Upper lobe of left lung (tissue), 6 donors: Measurements from ENCODE around the gene FBXL13. TPM values are rescaled to one million over a fixed set of nuclear protein-coding genes. Genes with fewer than 3 reads are reported as not detected.

Source experiments
- ATAC-seq, 2 donors: fragments of 200-7000 bp; cut with Tn5 transposase; one replicate each; pipeline ENCODE4 v1.9.1; 2022; ENCODE audit warnings: mild to moderate bottlenecking in 2 of 2, moderate library complexity in 2 of 2; ENCODE audit not compliant: low FRiP score in 2 of 2
- DNase-seq, 2 donors: peaks; one replicate each; pipeline ENCODE4 v3.0.0-alpha.2; 2019 to 2020
- H3K27ac ChIP-seq, 4 donors: fragments of 200-600 bp; sonication (generic); one replicate each; pipeline ENCODE4 v1.5.1; 2016 to 2019
- H3K27me3 ChIP-seq, 4 donors: fragments of 200-600 bp; sonication (generic); one replicate each; pipeline ENCODE4 v1.5.1; 2017 to 2019
- H3K36me3 ChIP-seq, 4 donors: fragments of 200-600 bp; sonication (generic); one replicate each; pipeline ENCODE4 v1.5.1; 2016 to 2019
- H3K4me1 ChIP-seq, 4 donors: fragments of 200-600 bp; sonication (generic); one replicate each; pipeline ENCODE4 v1.5.1; 2018 to 2019
- H3K4me3 ChIP-seq, 4 donors: fragments of 200-600 bp; sonication (generic); one replicate each; pipeline ENCODE4 v1.5.1; 2017 to 2019; ENCODE audit warnings: mild to moderate bottlenecking in 2 of 4, moderate library complexity in 1 of 4
- H3K9me3 ChIP-seq, 4 donors: fragments of 200-600 bp; sonication (generic); one replicate each; pipeline ENCODE4 v1.5.1; 2018 to 2019
- CTCF ChIP-seq, 6 experiments: fragments of 450-650 bp in 4 of 6; fragments of 200-600 bp in 2 of 6; sonication (generic) in 2 of 6; IDR thresholded peaks; one replicate each; pipeline ENCODE4 v1.5.1; 2016 to 2019; ENCODE audit warnings: antibody characterized with exemption in 6 of 6
- EP300 ChIP-seq, 4 donors: sonication (generic); formaldehyde crosslinking; IDR thresholded peaks; one replicate each; pipeline ENCODE4 v1.5.1; 2017; ENCODE audit warnings: antibody characterized with exemption in 4 of 4, control low read depth in 2 of 4
- POLR2A ChIP-seq, 4 donors: fragments of 450-650 bp; IDR thresholded peaks; one replicate each; pipeline ENCODE4 v1.5.1; 2016 to 2017; ENCODE audit warnings: antibody characterized with exemption in 4 of 4, mild to moderate bottlenecking in 2 of 4
- POLR2AphosphoS5 ChIP-seq, 2 donors: sonication (generic); formaldehyde crosslinking; IDR thresholded peaks; one replicate each; pipeline ENCODE4 v1.5.1; 2017; ENCODE audit warnings: antibody characterized with exemption in 2 of 2
- WGBS, 2 donors: methylation state at CpG; one replicate each; pipeline ENCODE4 v1.1.5; 2017 to 2018; 5-methylcytosine and 5-hydroxymethylcytosine counted together
- total RNA-seq, 6 donors: library from RNA; depleted of rRNA in 4 of 6; stranded (reverse); fragments of >200 nt in 4 of 6; gene quantifications; one replicate each; pipeline versions ENCODE4 v1.1.0 to v1.2.1, GENCODE V29; 2016 to 2021
- donor health status: DM: no; HTN: no; CAD: no; lungs with moderate emphysema.
- donor health status: DM: no; HTN: yes; CAD: no; lungs with severe emphysema.

The FBXL13 gene
- total RNA-seq, 6 donors from 2014 or later, result 1.6 to 11.6 (median 2.9) TPM

GRCh38 chr7:102896585-102896984 lies 178.0 kb downstream of the FBXL13 start:
- no peak for TF ChIP-seq CTCF (IDR thresholded peaks at IDR 0.05)
- no peak for TF ChIP-seq EP300 (IDR thresholded peaks at IDR 0.05)
- no peak for TF ChIP-seq POLR2A (IDR thresholded peaks at IDR 0.05)
- no peak for TF ChIP-seq POLR2AphosphoS5 (IDR thresholded peaks at IDR 0.05)
- ATAC-seq, result no peak
- no peaks in the 10 kb centered on the region for H3K27me3 ChIP-seq

GRCh38 chr7:102895602-102896001 lies 179.0 kb downstream of the FBXL13 start:
- Histone ChIP-seq H3K36me3 (no peaks in the 10 kb centered on the region), H3K27me3 (no peaks in the 10 kb centered on the region), H3K27ac (no peak overlapping the region), H3K4me1 (peaks cover 4 to 12% (median 8%) of the 10 kb centered on the region in 4 donors), H3K9me3 (no peaks in the 10 kb centered on the region), H3K4me3 (no peak overlapping the region)
- WGBS, 2 donors, result 54 to 62% methylated on average over 3 of the region's 3 CpGs
- TF ChIP-seq CTCF (IDR thresholded peaks at IDR 0.05), result no peak
- TF ChIP-seq POLR2AphosphoS5 (IDR thresholded peaks at IDR 0.05), result no peak
- no peak for TF ChIP-seq POLR2A (IDR thresholded peaks at IDR 0.05)
- TF ChIP-seq EP300 (IDR thresholded peaks at IDR 0.05), result no peak
- DNase-seq (no peak), ATAC-seq (no peak)

More at GRCh38 chr7:102896585-102896984, 178.0 kb downstream of the FBXL13 start:
- no peaks in the 10 kb centered on the region for H3K9me3 ChIP-seq
- DNase-seq, result no peak
- no peaks in the 10 kb centered on the region for H3K36me3 ChIP-seq
- H3K4me3 ChIP-seq, result no peak overlapping the region
- H3K4me1 ChIP-seq, result peaks cover 4 to 12% (median 5%) of the 10 kb centered on the region in 4 donors
- H3K27ac ChIP-seq, result no peak overlapping the region

DNA sequence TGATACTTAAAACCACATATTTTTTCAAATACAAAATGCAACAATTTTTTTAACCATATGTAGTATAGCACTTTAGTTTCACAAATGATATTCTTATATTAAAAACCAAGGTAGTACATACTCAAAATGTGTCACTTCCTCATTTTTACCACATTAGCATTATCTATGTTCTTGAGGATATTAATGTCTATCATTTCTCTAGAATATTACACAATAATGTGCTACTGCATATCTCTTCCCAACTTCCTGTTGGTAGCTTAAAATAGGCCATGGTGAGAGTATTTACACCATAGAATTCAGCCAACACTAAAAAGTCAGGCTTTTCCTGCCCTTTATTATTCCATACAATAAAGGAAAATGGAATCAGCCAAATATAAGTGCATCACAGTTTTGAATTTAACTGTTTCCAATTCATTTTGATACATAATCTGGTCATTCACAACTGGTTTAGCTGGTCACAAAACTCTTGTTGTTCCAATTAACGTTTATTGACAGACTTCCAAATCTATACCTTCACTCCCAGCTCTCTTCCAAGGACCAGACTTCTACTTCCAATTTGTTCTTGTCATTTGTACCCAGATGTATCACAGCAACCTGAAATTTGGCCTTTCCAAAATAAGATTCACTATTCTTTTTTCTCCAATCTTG lies 181.8 kb downstream of the FBXL13 start:
- Histone ChIP-seq H3K4me3 (no peak overlapping the region), H3K27ac (no peak overlapping the region), H3K4me1 (peaks cover 0 to 11% (median 5%) of the 10 kb centered on the region in 4 donors), H3K36me3 (no peaks in the 10 kb centered on the region), H3K9me3 (no peaks in the 10 kb centered on the region), H3K27me3 (no peaks in the 10 kb centered on the region)
- no peak for TF ChIP-seq POLR2AphosphoS5 (IDR thresholded peaks at IDR 0.05)
- TF ChIP-seq POLR2A (IDR thresholded peaks at IDR 0.05), result no peak
- TF ChIP-seq EP300 (IDR thresholded peaks at IDR 0.05), result no peak
- TF ChIP-seq CTCF (IDR thresholded peaks at IDR 0.05), result no peak
- ATAC-seq (no peak), DNase-seq (no peak)
- 66 to 80% methylated on average over 1 of the region's 1 CpG for WGBS, 2 donors

GRCh38 chr7:102891693-102892261 lies 182.8 kb downstream of the FBXL13 start:
- ATAC-seq (no peak), DNase-seq (no peak)
- Histone ChIP-seq H3K36me3 (no peaks in the 10 kb centered on the region), H3K9me3 (no peaks in the 10 kb centered on the region), H3K27ac (no peak overlapping the region), H3K4me3 (no peak overlapping the region), H3K27me3 (no peaks in the 10 kb centered on the region), H3K4me1 (peaks cover 0 to 11% (median 4%) of the 10 kb centered on the region in 4 donors)
- whole genome bisulfite sequencing, 2 donors, result 56 to 70% methylated on average over 1 of the region's 1 CpG
- TF ChIP-seq CTCF (IDR thresholded peaks at IDR 0.05) (no peak), EP300 (IDR thresholded peaks at IDR 0.05) (no peak), POLR2AphosphoS5 (IDR thresholded peaks at IDR 0.05) (no peak), POLR2A (IDR thresholded peaks at IDR 0.05) (no peak)
